PC-9 (cell line): ENCODE measurements around the gene PLXDC1.

ENCODE experiments used
- EZH2 ChIP-seq: fragments of 200-600 bp; sonication (generic); IDR thresholded peaks from 2 replicates; pipeline ENCODE4 v1.8.0; 2017; ENCODE audit warnings: antibody characterized with exemption, low read depth
- TF ChIP-seq, protein P1 (sequence below): fragments of 200-600 bp; sonication (generic); conservative IDR thresholded peaks from 2 replicates; pipeline ENCODE4 v1.6.1; 2017; ENCODE audit warnings: mixed run types, antibody characterized with exemption, mild to moderate bottlenecking, moderate library complexity

DNA sequence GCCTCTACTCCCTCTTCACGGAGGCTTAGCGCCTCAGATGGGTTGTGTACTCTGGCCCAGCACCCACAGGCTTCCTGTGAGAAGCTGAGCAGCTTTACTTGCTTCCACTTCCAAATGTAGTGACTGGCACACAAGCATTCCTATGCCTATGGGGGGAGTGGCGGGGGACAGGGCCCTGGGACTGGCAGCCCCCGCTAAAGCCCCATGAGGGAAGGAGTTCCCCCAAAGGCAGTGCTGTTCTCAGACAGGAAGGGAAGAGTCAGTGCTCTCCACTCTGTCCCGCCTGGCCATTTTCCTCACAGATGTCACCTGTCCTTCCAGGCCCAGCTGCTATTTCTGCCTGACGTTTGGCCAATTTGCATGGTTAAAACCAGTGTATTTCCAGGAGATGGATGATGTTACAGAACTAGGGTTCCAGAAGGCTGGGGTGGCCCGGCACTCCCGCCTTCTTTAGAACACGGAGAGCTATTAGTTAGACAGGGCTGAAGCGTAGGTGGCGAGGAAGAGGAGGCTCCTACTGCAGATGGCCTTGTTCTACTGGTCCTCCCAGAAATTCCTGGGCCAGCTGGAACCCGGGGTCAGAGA, 100.3 kb downstream of the PLXDC1 start:
- TF ChIP-seq, protein P1, sequence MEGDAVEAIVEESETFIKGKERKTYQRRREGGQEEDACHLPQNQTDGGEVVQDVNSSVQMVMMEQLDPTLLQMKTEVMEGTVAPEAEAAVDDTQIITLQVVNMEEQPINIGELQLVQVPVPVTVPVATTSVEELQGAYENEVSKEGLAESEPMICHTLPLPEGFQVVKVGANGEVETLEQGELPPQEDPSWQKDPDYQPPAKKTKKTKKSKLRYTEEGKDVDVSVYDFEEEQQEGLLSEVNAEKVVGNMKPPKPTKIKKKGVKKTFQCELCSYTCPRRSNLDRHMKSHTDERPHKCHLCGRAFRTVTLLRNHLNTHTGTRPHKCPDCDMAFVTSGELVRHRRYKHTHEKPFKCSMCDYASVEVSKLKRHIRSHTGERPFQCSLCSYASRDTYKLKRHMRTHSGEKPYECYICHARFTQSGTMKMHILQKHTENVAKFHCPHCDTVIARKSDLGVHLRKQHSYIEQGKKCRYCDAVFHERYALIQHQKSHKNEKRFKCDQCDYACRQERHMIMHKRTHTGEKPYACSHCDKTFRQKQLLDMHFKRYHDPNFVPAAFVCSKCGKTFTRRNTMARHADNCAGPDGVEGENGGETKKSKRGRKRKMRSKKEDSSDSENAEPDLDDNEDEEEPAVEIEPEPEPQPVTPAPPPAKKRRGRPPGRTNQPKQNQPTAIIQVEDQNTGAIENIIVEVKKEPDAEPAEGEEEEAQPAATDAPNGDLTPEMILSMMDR, result no peak
- TF ChIP-seq EZH2, result no peak
